Activated CD4-positive, alpha-beta T cell treated with anti-CD3 and anti-CD28 coated beads, Interleukin-2, amount 10 ng/mL, durations not matched to agents 7 days and 5 days (primary cell): Measurements from ENCODE around the gene RTN4IP1. TPM values are rescaled to one million over a fixed set of nuclear protein-coding genes. Genes with fewer than 3 reads are reported as not detected.

ENCODE experiments used
- CTCF ChIA-PET: fragments of 350-600 bp; sonication (Branson Sonifier 250); formaldehyde crosslinking; loops from one replicate; lab custom pipeline; 2021; ENCODE audit warnings: antibody characterized with exemption; lab: Charles Lee
- POLR2A ChIA-PET: fragments of 350-600 bp; sonication (Branson Sonifier 250); formaldehyde crosslinking; loops from one replicate; lab custom pipeline; 2021; ENCODE audit warnings: antibody characterized with exemption; lab: Charles Lee
- DNase-seq: peaks from one replicate; pipeline ENCODE4 v3.0.0-alpha.2; 2020
- H3K27ac Mint-ChIP-seq: one replicate; pipeline ENCODE4 v1.8.0; 2021; ENCODE audit warnings: mild to moderate bottlenecking, moderate library complexity, mixed read lengths
- H3K27me3 Mint-ChIP-seq: one replicate; pipeline ENCODE4 v1.8.0; 2021; ENCODE audit warnings: mixed read lengths
- H3K36me3 Mint-ChIP-seq: one replicate; pipeline ENCODE4 v1.8.0; 2021; ENCODE audit warnings: low read depth, mixed read lengths
- H3K4me1 Mint-ChIP-seq: one replicate; pipeline ENCODE4 v1.8.0; 2021; ENCODE audit warnings: mixed read lengths
- H3K4me3 Mint-ChIP-seq: one replicate; pipeline ENCODE4 v1.8.0; 2021; ENCODE audit warnings: mild to moderate bottlenecking, moderate library complexity, mixed read lengths
- H3K9me3 Mint-ChIP-seq: one replicate; pipeline ENCODE4 v1.8.0; 2021; ENCODE audit warnings: mixed read lengths
- total RNA-seq, 2 experiments: library from RNA; stranded (reverse); gene quantifications; one replicate each; pipeline ENCODE4 v1.2.3, GENCODE V29; 2021

RTN4IP1 gene
- total RNA-seq, 2 experiments from 2014 or later: 5.4 to 6.3 TPM

- Mint-ChIP-seq H3K4me3 (no peak overlapping the region), H3K9me3 (peaks cover 4% of the 10 kb centered on the region), H3K4me1 (peaks cover 16% of the 10 kb centered on the region), H3K27ac (no peak overlapping the region), H3K27me3 (no peaks in the 10 kb centered on the region), H3K36me3 (peaks cover 33% of the 10 kb centered on the region)
- ChIA-PET POLR2A (no interaction called here), CTCF (interaction anchor here (0.6 to 1.7 kb wide), 5 partner anchors 11 to 1414 kb away, joined by 3 to 5 read pairs (median 3); no protein-coding TSS in a partner anchor)
- no peak for DNase-seq
Measured at GRCh38 chr6:106620931-106621672, 8.2 kb downstream of the RTN4IP1 start.

- Mint-ChIP-seq H3K9me3 (peaks cover 4% of the 10 kb centered on the region), H3K4me3 (no peak overlapping the region), H3K36me3 (peaks cover 38% of the 10 kb centered on the region), H3K4me1 (peaks cover 21% of the 10 kb centered on the region), H3K27me3 (no peaks in the 10 kb centered on the region), H3K27ac (no peak overlapping the region)
- no peak for DNase-seq
- ChIA-PET POLR2A (no interaction called here), CTCF (interaction anchor here (1.0 to 1.5 kb wide), 2 partner anchors 10 to 54 kb away, joined by 3 to 4 read pairs; no protein-coding TSS in a partner anchor)
Measured at GRCh38 chr6:106619223-106619622, 10.1 kb downstream of the RTN4IP1 start.

- Mint-ChIP-seq H3K4me1 (peaks cover 30% of the 10 kb centered on the region), H3K36me3 (peaks cover 43% of the 10 kb centered on the region), H3K9me3 (peaks cover 4% of the 10 kb centered on the region), H3K27ac (no peak overlapping the region), H3K4me3 (no peak overlapping the region), H3K27me3 (no peaks in the 10 kb centered on the region)
- POLR2A ChIA-PET: interaction anchor here (0.6 kb wide), 1 partner anchor 197 kb away, joined by 4 read pairs; no protein-coding TSS in a partner anchor
- DNase-seq: no peak
- CTCF ChIA-PET: interaction anchor here (1.3 kb wide), 1 partner anchor 361 kb away, joined by 3 read pairs; no protein-coding TSS in a partner anchor
Measured at GRCh38 chr6:106618324-106618723, 11.0 kb downstream of the RTN4IP1 start.

GRCh38 chr6:106617857-106618256 lies 11.4 kb downstream of the RTN4IP1 start:
- Mint-ChIP-seq H3K27me3 (no peaks in the 10 kb centered on the region), H3K4me1 (peaks cover 34% of the 10 kb centered on the region), H3K36me3 (peaks cover 40% of the 10 kb centered on the region), H3K4me3 (no peak overlapping the region), H3K27ac (no peak overlapping the region), H3K9me3 (peaks cover under 1% of the 10 kb centered on the region)
- CTCF ChIA-PET: interaction anchor here (1.3 kb wide), 1 partner anchor 361 kb away, joined by 3 read pairs; no protein-coding TSS in a partner anchor
- POLR2A ChIA-PET: interaction anchor here (0.6 kb wide), 1 partner anchor 196 kb away, joined by 4 read pairs; no protein-coding TSS in a partner anchor
- no peak for DNase-seq

- peaks cover 38% of the 10 kb centered on the region for H3K36me3 Mint-ChIP-seq
- POLR2A ChIA-PET: no interaction called here
- H3K4me1 Mint-ChIP-seq: peaks cover 40% of the 10 kb centered on the region
- no peaks in the 10 kb centered on the region for H3K9me3 Mint-ChIP-seq
- CTCF ChIA-PET: interaction anchor here (1.3 kb wide), 1 partner anchor 362 kb away, joined by 3 read pairs; no protein-coding TSS in a partner anchor
- DNase-seq: no peak
- H3K27ac Mint-ChIP-seq: no peak overlapping the region
- no peaks in the 10 kb centered on the region for H3K27me3 Mint-ChIP-seq
- H3K4me3 Mint-ChIP-seq: no peak overlapping the region
Measured at GRCh38 chr6:106617302-106617701, 12.0 kb downstream of the RTN4IP1 start.

GRCh38 chr6:106614592-106615257 lies 14.6 kb downstream of the RTN4IP1 start:
- POLR2A ChIA-PET: interaction anchor here (0.6 kb wide), 1 partner anchor 40 kb away, joined by 3 read pairs; no protein-coding TSS in a partner anchor
- DNase-seq: no peak
- Mint-ChIP-seq H3K4me1 (peaks cover 41% of the 10 kb centered on the region), H3K36me3 (peaks cover 37% of the 10 kb centered on the region), H3K4me3 (no peak overlapping the region), H3K27me3 (no peaks in the 10 kb centered on the region), H3K27ac (peak overlapping the region; percentile 63), H3K9me3 (no peaks in the 10 kb centered on the region)
- CTCF ChIA-PET: no interaction called here

- Mint-ChIP-seq H3K27ac (peak overlapping the region; percentile 63), H3K36me3 (peaks cover 35% of the 10 kb centered on the region), H3K27me3 (no peaks in the 10 kb centered on the region), H3K4me1 (peaks cover 39% of the 10 kb centered on the region), H3K9me3 (no peaks in the 10 kb centered on the region), H3K4me3 (no peak overlapping the region)
- ChIA-PET POLR2A (interaction anchor here (0.6 kb wide), 1 partner anchor 40 kb away, joined by 3 read pairs; no protein-coding TSS in a partner anchor), CTCF (no interaction called here)
- DNase-seq: no peak
Measured at GRCh38 chr6:106614166-106614565, 15.1 kb downstream of the RTN4IP1 start.

GRCh38 chr6:106613590-106613989 lies 15.7 kb downstream of the RTN4IP1 start:
- Mint-ChIP-seq H3K4me1 (peaks cover 36% of the 10 kb centered on the region), H3K27me3 (no peaks in the 10 kb centered on the region), H3K27ac (peak overlapping the region; percentile 21), H3K9me3 (no peaks in the 10 kb centered on the region), H3K36me3 (peaks cover 30% of the 10 kb centered on the region), H3K4me3 (no peak overlapping the region)
- no peak for DNase-seq
- ChIA-PET POLR2A (no interaction called here), CTCF (no interaction called here)

- Mint-ChIP-seq H3K27ac (peak overlapping the region; percentile 37), H3K4me3 (no peak overlapping the region), H3K4me1 (peaks cover 35% of the 10 kb centered on the region), H3K27me3 (no peaks in the 10 kb centered on the region), H3K9me3 (no peaks in the 10 kb centered on the region), H3K36me3 (peaks cover 26% of the 10 kb centered on the region)
- no peak for DNase-seq
- POLR2A ChIA-PET: no interaction called here
- CTCF ChIA-PET: no interaction called here
Measured at GRCh38 chr6:106612671-106613416, 16.5 kb downstream of the RTN4IP1 start.

GRCh38 chr6:106611030-106611429 lies 18.3 kb downstream of the RTN4IP1 start:
- Mint-ChIP-seq H3K9me3 (no peaks in the 10 kb centered on the region), H3K4me1 (peaks cover 30% of the 10 kb centered on the region), H3K4me3 (no peak overlapping the region), H3K27me3 (no peaks in the 10 kb centered on the region), H3K36me3 (peaks cover 18% of the 10 kb centered on the region), H3K27ac (no peak overlapping the region)
- DNase-seq: no peak
- POLR2A ChIA-PET: no interaction called here
- CTCF ChIA-PET: interaction anchor here (0.9 kb wide), 1 partner anchor 40 kb away, joined by 3 read pairs; no protein-coding TSS in a partner anchor

- DNase-seq: peak; percentile 38
- H3K4me3 Mint-ChIP-seq: no peak overlapping the region
- peaks cover 16% of the 10 kb centered on the region for H3K36me3 Mint-ChIP-seq
- H3K27ac Mint-ChIP-seq: no peak overlapping the region
- H3K27me3 Mint-ChIP-seq: no peaks in the 10 kb centered on the region
- H3K4me1 Mint-ChIP-seq: peaks cover 28% of the 10 kb centered on the region
- H3K9me3 Mint-ChIP-seq: no peaks in the 10 kb centered on the region
- ChIA-PET POLR2A (no interaction called here), CTCF (interaction anchor here (0.9 to 2.2 kb wide), 4 partner anchors 10 to 370 kb away, joined by 3 to 7 read pairs (median 4); no protein-coding TSS in a partner anchor)
Measured at GRCh38 chr6:106609699-106610098, 19.6 kb downstream of the RTN4IP1 start.

- CTCF ChIA-PET: interaction anchor here (1.0 to 1.4 kb wide), 2 partner anchors 15 kb away, joined by 3 to 4 read pairs; no protein-coding TSS in a partner anchor
- peak; percentile 59 for DNase-seq
- H3K9me3 Mint-ChIP-seq: no peaks in the 10 kb centered on the region
Measured at GRCh38 chr6:106608080-106608668, 21.1 kb downstream of the RTN4IP1 start.

More at GRCh38 chr6:106608080-106608668, 21.1 kb downstream of the RTN4IP1 start:
- POLR2A ChIA-PET: no interaction called here
- H3K27ac Mint-ChIP-seq: no peak overlapping the region
- peaks cover 8% of the 10 kb centered on the region for H3K36me3 Mint-ChIP-seq
- no peak overlapping the region for H3K4me3 Mint-ChIP-seq
- peaks cover 13% of the 10 kb centered on the region for H3K4me1 Mint-ChIP-seq
- no peaks in the 10 kb centered on the region for H3K27me3 Mint-ChIP-seq
